Right lobe of liver (tissue), 4 donors: ENCODE results near the gene CACNA1D.

Experiments used
- CTCF ChIP-seq, 4 donors: fragments of 200-600 bp in 3 of 4; fragments of 450-650 bp in 1 of 4; IDR thresholded peaks; one replicate each; pipeline versions ENCODE4 v1.5.1 to v1.8.0; 2016 to 2022; ENCODE audit warnings: antibody characterized with exemption in 4 of 4, mild to moderate bottlenecking in 2 of 4
- POLR2A ChIP-seq: fragments of 450-650 bp; IDR thresholded peaks from one replicate; pipeline ENCODE4 v1.6.1; 2017; ENCODE audit warnings: antibody characterized with exemption, mild to moderate bottlenecking
- donor health status: DM: no; HTN: no; CAD: no.
- donor health status: DM: no; HTN: no; CAD: no.
- donor health status: DM: no; HTN: yes; CAD: no.

DNA sequence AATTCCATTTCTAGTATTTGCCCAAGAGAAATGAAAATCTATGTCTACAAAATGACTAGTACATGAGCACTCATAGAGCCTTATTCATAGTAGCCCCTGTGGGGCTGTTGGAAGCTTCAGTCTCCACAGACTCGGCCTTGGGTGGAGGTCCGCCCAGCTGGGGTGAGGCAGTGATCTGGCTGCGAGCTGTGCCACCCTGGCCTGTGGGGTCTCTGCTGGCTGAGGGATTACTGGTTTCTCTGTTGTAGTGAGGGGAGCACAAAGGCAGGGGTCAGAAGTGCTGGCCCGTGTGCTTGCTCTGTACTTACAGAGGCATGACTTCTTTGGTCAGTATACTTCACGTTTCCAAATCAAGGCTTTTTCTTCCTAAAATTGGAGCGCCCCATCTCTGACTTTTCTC is 193.7 kb downstream of the CACNA1D start:
- no peak for TF ChIP-seq CTCF (IDR thresholded peaks at IDR 0.05)
- no peak for TF ChIP-seq POLR2A
